ENCODE results near the gene SLF2.

SLF2 gene

GRCh38 chr10:100901051-100901450 is 11.7 kb upstream of the SLF2 start:
- DNase-seq: no peak

- DNase-seq: no peak
Measured at GRCh38 chr10:100902622-100903021, 10.1 kb upstream of the SLF2 start.

GRCh38 chr10:100904917-100905316 is 7.8 kb upstream of the SLF2 start:
- DNase-seq: no peak

DNA sequence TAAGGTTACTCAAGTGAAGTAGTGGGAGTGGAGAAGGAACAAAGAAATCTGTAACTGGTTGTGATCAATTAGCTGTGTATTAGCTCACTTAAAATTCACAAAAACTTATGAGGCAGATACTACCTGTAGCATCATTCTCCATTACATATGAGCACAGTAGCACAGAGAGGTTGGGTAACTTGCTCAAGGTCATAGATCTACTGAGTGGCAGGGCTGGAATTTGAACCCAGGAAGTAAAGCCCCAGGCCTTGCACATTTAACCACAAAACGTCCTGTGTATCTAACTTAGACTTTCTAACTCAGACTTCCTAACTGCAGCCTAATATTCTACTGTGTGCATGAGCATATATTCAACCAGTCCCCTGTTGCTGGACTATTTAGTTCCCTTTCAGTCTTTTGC is 5.6 kb upstream of the SLF2 start:
- no peak for DNase-seq

- DNase-seq: no peak
Measured at GRCh38 chr10:100907773-100908363, 4.9 kb upstream of the SLF2 start.

DNA sequence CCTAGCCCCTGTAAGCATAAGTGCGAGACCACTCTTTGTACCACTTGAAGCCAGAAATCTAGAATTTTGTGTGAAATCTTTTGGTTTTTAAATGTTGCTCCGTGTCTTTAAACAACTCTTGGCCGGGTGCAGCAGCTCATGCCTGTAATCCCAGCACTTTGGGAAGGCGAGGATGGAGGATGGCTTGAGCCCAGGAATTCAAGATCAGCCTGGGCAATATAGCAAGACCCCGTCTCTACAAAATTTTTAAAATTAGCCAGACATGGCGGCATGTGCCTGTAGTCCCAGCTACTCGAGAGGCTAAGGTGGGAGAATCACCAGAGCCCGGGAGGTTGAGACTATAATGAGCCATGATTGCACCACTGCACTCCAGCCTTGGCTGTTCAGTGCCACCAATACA is 4.4 kb upstream of the SLF2 start:
- DNase-seq: no peak

DNA sequence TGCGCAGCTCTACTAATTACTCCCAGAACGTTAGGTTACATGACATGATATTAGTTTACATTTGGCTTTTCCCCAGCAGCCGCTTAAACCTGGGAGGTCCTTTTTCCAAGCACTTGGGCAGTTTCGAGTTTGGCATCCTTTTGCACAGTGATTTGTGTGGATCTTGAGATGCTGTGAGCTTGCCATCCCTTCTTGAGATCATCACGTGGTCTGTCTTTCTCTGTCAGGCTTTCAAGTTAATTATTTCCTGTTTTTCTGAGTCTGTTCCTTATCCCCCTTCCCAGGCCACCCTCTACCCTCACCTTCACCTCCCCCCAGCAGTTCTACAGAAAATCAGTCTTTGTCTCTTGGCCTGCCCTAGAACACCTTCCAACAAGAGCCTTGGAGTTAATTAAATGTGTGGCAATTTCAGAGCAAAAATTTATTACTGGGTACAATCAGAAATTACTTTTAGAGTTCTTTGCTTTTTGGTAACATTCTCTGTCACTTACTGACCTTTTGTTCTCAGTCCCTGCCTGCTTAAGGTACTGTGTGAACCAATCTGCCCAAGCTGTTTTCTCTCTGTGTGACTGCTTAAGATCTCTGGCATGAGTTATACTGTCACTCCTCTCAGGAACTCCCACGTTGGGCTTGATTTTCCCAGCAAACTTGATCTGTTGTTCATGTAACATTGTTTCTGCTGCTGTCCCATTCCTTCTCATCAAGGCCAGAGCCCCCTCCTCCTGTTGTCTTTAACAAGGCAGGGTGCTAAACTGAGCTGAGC is 3.1 kb upstream of the SLF2 start:
- DNase-seq: no peak

DNA sequence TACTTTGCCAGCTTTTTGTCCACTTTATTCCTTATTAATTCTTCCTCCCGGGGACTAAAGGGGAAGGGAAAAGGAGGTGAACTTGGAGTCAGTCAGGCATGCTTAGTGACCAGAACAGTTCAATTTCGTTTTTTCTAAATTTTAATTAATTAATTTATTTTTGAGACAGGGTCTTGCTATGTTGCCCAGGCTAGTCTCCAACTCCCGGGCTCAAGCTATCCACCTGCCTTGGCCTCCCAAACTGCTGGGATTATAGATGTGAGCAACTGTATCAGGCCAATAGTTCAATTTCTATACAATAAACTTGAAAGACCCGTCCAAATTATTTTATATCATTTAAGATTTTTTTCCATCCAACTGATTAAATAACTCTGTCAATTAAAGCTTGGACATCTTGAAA is 1.3 kb upstream of the SLF2 start:
- no peak for DNase-seq

DNA sequence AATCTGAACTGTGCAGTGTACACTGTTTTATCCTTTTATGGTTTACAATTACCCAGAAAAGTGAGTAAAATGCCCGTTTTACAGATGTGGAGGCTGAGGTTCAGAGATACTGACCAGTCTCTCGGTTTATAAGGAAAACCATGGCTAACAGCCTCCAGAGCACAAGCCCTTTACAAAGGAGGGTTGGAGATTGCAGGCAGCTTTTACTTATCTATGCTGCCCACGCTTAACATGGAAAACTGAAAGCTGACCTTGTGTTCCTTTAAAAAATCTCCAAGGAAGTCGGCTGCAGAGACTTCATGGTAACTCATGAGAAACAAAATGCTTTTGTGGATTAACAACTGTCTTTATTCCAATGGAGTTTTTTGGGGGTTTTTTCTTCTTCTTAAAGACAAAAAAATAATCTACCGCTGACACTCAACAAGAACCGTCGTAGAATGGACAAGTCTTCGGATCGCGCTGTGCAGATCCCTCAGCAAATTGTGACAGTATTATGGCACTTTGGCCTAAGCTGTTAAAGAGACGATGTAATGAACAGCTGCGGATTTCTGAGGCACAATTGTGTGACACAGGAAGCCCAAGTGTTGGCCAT is 654 bp upstream of the SLF2 start:
- DNase-seq: no peak

GRCh38 chr10:100913470-100913865 is 705 bp downstream of the SLF2 start:
- no peak for DNase-seq

GRCh38 chr10:100917071-100917470 is 4.3 kb downstream of the SLF2 start:
- DNase-seq: no peak

DNA sequence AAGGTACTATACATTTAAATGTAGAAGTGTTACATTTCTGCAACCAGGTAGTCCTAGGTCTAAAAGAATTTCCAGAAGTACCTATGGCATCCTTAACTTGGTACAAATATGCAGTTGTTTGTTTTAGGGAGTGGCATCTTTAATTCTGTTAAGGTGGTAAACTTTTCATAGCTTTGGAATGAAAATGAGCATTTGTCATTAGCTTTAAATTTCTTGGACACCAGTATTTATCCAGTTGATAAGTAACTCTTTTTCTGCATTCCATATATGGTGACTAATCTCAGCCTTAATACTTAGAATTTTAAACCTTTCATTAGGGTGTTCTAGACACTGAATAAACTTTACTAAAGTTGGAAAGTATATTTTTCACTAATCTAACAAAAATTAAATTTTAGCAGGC is 10.8 kb downstream of the SLF2 start:
- no peak for DNase-seq

DNA sequence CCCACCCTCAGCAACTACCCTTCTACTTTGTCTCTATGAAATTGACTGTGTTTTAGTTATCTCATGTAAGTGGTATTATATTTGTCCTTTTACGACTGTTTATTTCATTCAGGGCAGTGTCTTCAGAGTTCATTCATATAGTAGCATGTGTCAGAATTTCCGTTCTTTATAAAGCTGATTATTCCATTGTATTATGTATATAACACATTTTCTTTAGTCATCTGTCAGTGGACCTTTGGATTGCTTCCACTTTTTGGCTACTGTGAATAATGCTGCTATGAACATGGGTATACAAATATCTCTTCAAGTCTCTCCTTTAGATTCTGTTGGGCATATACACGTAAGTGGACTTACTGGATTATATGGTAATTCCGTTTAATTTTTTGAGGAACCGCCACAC is 14.5 kb downstream of the SLF2 start:
- no peak for DNase-seq

DNA sequence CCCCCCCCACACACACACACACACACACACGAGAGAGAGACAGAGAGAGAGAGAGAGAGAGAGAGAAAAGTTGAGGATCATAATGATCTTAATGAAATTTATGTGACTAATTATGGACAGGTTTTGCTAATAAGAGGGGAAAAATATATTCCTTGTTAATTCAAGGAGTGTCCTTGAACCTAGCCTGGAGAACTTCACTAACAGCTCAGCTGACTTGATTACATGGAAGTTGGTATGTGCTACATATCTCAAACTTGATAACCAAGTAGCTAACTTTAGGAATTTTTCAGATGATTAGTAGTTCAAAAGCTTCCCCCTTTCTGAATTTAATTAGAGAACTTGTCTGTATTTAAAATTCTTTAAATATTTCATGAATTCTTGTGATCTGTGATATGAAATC is 15.3 kb downstream of the SLF2 start:
- DNase-seq: no peak

GRCh38 chr10:100930368-100930767 is 17.6 kb downstream of the SLF2 start:
- DNase-seq: no peak

GRCh38 chr10:100934084-100934659 is 21.4 kb downstream of the SLF2 start:
- no peak for DNase-seq

DNA sequence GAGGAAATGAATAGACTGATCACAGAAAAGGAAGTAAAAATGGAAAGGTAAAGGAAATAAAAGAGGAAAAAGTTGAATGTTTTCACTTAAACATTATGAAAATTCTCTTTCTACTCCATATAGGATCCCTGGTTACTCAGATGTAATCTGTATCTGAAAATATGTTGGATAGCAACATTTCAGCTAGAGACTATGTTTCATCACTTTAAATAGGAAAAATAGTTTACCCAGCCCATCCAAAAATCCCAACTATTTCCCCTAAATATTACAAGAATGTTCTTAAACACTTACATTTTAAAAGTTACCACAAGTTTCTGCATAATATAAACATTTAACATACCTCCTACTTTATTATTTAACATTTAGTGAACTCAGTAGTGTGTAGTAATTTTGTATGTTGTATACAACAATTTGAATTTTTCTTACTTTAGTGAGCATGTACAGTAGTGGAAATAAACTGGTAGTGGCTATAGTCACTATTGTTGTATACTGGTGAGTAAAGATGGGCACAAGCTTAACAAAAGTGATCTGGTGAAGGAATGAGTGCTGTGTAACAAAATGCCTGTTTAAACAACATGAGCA is 27.1 kb downstream of the SLF2 start:
- no peak for DNase-seq

GRCh38 chr10:100942229-100942628 is 29.5 kb downstream of the SLF2 start:
- DNase-seq: no peak

DNA sequence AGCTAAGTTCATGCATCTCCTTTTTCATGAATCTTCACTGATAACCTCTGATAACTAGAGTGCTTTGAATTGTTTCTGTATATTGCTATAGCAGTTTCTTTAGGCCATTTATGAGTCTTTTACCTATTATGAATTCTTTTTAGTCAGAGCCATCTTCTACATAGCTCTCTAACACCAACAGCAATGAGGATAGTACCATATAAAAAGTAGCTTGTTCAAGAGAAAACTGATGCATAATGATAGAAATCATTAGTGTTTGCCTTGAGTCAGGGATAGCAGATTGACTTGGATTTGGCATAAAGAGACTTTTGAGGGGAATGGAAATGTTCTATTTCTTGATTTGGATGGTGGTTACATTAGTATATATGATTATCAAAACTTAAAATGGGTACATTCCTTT is 30.7 kb downstream of the SLF2 start:
- no peak for DNase-seq

- no peak for DNase-seq
Measured at GRCh38 chr10:100945754-100946153, 33.0 kb downstream of the SLF2 start.

- no peak for DNase-seq
Measured at GRCh38 chr10:100948916-100949315, 36.2 kb downstream of the SLF2 start.

DNA sequence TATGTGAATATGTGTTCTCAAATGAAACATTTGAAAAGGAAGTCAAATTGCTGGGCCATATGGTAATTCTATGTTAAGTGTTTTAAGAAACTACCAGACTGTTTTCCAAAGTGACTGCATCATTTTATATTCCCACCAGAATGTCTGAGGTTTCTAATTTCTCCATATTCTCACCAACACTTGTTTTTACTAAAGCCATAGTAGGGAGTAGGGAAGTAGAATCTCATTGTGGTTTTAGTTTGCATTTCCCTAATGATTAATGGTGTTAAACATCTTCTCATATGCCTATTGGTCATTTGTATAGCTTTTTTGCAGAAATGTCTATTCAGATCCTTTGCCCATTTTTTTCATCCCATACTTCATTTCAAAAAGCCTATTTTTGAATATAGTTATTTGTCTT is 47.5 kb downstream of the SLF2 start:
- DNase-seq: no peak

DNA sequence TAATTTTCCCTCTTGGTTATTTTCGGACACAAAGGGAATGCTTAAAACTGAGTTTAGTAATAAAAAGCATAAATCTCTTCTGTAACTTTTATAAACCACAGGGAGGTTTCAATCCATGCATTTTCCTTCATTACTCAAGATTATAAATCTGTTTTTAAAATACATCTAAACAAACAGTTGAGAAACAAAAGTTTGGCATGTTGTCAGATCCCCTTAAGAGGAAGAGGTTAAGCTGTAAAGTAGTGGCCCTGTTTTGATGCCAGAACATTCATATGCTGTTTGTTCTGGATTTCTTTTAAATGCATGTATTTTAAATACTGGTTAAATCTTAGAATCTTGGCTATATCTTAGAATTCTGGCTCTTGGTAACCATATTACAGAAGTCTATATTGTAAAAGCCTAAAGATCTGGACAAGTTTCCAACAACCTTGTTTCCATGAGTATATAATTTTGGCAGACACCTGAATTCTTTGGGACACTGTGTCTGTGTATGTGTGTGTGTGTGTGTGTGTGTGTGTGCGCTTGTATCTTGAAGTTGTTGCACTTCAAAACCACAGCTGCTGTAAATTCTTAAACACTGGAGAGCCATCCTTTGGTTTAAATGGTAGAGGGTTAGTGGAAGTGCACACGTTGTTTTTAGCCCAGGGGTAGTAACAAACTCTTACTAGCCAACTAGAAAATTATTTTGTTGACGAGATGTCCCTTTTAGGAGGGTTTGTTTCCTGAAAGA is 49.8 kb downstream of the SLF2 start:
- DNase-seq: no peak
